SU-DHL-6 (cell line): Measurements from ENCODE around the gene GRM5.

Source experiments
- EZH2phosphoT487 ChIP-seq: fragments of 200-600 bp; sonication (generic), shearing (Covaris generic); conservative IDR thresholded peaks from 2 replicates; pipeline ENCODE4 v1.6.1; 2018; ENCODE audit warnings: mild to moderate bottlenecking, antibody characterized with exemption, low read length, moderate library complexity, mixed read lengths
- TF ChIP-seq, protein P1 (sequence below): fragments of 200-600 bp; sonication (generic); IDR thresholded peaks from one replicate; pipeline ENCODE4 v1.5.1; 2017; ENCODE audit warnings: antibody characterized with exemption, mild to moderate bottlenecking, low read length, moderate library complexity; ENCODE audit not compliant: insufficient read depth, poor library complexity, severe bottlenecking

DNA sequence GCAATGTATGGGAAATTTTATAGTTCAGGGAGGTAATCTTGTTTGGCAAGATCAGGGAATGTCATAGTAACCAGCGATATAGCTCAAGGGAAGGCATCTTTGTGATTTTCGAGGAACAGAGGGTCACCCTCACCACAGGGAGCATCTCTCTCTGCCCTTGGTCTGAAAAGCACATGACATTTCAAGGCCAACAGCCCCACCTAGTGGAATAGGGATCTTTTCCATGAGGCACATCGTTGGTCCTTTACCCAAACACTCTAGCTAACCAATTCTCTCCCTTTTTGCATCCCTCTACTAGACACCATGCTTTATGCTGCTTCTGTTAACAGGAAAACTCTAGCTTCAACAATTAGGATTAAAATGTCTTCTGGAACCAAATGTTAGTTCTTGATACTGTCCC lies 179.0 kb downstream of the GRM5 start:
- TF ChIP-seq, protein P1, sequence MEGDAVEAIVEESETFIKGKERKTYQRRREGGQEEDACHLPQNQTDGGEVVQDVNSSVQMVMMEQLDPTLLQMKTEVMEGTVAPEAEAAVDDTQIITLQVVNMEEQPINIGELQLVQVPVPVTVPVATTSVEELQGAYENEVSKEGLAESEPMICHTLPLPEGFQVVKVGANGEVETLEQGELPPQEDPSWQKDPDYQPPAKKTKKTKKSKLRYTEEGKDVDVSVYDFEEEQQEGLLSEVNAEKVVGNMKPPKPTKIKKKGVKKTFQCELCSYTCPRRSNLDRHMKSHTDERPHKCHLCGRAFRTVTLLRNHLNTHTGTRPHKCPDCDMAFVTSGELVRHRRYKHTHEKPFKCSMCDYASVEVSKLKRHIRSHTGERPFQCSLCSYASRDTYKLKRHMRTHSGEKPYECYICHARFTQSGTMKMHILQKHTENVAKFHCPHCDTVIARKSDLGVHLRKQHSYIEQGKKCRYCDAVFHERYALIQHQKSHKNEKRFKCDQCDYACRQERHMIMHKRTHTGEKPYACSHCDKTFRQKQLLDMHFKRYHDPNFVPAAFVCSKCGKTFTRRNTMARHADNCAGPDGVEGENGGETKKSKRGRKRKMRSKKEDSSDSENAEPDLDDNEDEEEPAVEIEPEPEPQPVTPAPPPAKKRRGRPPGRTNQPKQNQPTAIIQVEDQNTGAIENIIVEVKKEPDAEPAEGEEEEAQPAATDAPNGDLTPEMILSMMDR, result peak; percentile 17
- TF ChIP-seq EZH2phosphoT487, result no peak
